Measurements from ENCODE around the gene HRH1.
"Not testable (repeated sequence)": the region's sequence is repeated elsewhere in the genome, so short reads cannot be mapped to it uniquely, and the experiment has no call there.

Gene HRH1

DNA sequence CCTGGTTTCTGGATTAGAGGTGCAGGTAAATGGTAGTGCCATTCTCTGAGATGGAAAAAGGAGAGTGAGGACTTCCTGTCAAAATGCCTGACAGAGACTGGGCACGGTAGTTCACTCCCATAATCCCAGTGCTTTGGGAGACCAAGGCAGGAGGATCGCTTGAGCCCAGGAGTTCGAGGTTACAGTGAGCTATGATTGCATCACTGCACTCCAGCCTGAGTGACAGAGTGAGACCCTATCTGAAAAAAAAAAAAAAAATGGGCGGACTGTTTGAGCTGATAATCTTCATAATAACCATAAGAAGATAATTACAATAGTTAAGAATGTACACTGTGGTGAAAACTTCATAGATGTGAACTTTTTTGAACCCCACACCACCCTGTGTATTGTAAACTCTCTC lies 44.2 kb downstream of the HRH1 start:
- Mint-ChIP-seq H3K36me3 (ENCODE audit: low read depth) (no peaks in the 10 kb centered on the region), H3K27me3 (ENCODE audit: low read depth) (peaks cover 9% of the 10 kb centered on the region), H3K4me3 (no peak overlapping the region), H3K4me1 (ENCODE audit: low read depth) (peaks cover 17% of the 10 kb centered on the region), H3K27ac (no peak overlapping the region), H3K9me3 (no peaks in the 10 kb centered on the region)

GRCh38 chr3:11199902-11200845 lies 45.9 kb downstream of the HRH1 start:
- Mint-ChIP-seq H3K27ac (no peak overlapping the region), H3K36me3 (ENCODE audit: low read depth) (no peaks in the 10 kb centered on the region), H3K4me3 (no peak overlapping the region), H3K9me3 (no peaks in the 10 kb centered on the region), H3K4me1 (ENCODE audit: low read depth) (peaks cover 17% of the 10 kb centered on the region), H3K27me3 (ENCODE audit: low read depth) (peaks cover 14% of the 10 kb centered on the region)

GRCh38 chr3:11201251-11202019 lies 47.1 kb downstream of the HRH1 start:
- peaks cover 14% of the 10 kb centered on the region for H3K27me3 Mint-ChIP-seq (ENCODE audit: low read depth)
- H3K36me3 Mint-ChIP-seq (ENCODE audit: low read depth): no peaks in the 10 kb centered on the region
- H3K4me1 Mint-ChIP-seq (ENCODE audit: low read depth): peaks cover 4% of the 10 kb centered on the region
- no peaks in the 10 kb centered on the region for H3K9me3 Mint-ChIP-seq
- no peak overlapping the region for H3K4me3 Mint-ChIP-seq
- H3K27ac Mint-ChIP-seq: no peak overlapping the region

DNA sequence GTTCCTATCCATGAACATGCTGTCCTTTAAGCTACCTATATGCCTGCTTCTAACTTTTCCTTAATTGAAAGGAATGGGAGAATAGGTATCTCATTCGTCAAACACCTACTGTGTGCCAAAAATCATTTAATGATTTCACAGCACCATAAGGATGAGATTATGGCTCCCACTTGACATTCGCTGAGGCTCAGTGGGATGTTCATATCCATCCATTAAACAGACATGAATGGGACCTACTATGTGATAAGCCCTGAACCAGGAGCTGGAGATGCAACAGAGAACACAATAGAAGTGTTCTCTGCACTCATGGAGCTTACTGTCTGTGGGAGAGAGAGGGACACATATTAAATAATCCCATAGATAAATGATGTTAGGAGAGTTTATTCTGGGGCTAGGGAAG lies 49.7 kb downstream of the HRH1 start:
- H3K4me3 Mint-ChIP-seq: no peak overlapping the region
- no peak overlapping the region for H3K27ac Mint-ChIP-seq
- peaks cover 11% of the 10 kb centered on the region for H3K27me3 Mint-ChIP-seq (ENCODE audit: low read depth)
- H3K9me3 Mint-ChIP-seq: no peaks in the 10 kb centered on the region
- no peaks in the 10 kb centered on the region for H3K36me3 Mint-ChIP-seq (ENCODE audit: low read depth)
- H3K4me1 Mint-ChIP-seq (ENCODE audit: low read depth): peaks cover 4% of the 10 kb centered on the region

DNA sequence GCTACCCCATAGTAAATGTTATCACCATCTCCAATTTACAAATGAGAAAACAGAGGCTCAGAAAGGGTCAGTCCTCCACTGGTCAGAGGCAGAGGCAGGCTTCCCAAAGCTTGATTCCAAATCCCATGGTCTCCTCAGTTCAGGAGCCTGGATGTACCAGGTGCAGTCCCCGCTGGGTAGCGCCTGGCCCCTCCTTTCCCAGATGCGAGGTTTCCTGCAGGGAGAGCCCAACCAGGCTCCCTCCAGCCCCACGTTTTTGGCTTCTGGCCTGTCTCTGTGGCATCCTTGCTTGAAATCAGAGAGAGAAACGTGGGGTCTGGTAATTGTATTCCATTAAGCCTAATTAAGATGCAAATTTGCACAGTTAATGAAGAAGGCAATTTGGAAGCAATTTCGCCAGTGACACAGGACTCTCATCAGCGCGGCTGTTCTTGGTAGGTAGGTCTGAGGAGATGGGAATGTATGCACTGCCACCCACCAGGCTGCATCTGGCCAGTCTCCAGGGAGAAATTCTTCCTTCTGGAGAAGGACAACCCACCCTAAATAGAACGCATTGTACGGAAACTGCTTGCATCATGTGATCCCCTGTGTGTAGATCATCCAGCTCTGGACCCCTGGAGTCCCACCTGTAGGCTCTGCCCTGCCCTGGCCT lies 50.5 kb downstream of the HRH1 start:
- H3K27me3 Mint-ChIP-seq (ENCODE audit: low read depth): peaks cover 11% of the 10 kb centered on the region
- H3K4me3 Mint-ChIP-seq: no peak overlapping the region

GRCh38 chr3:11205881-11206280 lies 51.6 kb downstream of the HRH1 start:
- not testable (repeated sequence) for H3K9me3 Mint-ChIP-seq; H3K27ac Mint-ChIP-seq; H3K4me1 Mint-ChIP-seq (ENCODE audit: low read depth); H3K36me3 Mint-ChIP-seq (ENCODE audit: low read depth); H3K4me3 Mint-ChIP-seq
- H3K27me3 Mint-ChIP-seq (ENCODE audit: low read depth): peaks cover 11% of the 10 kb centered on the region

More for the DNA sequence above, 50.5 kb downstream of the HRH1 start:
- no peaks in the 10 kb centered on the region for H3K4me1 Mint-ChIP-seq (ENCODE audit: low read depth)
- H3K27ac Mint-ChIP-seq: no peak overlapping the region
- H3K9me3 Mint-ChIP-seq: no peaks in the 10 kb centered on the region
- H3K36me3 Mint-ChIP-seq (ENCODE audit: low read depth): no peaks in the 10 kb centered on the region

DNA sequence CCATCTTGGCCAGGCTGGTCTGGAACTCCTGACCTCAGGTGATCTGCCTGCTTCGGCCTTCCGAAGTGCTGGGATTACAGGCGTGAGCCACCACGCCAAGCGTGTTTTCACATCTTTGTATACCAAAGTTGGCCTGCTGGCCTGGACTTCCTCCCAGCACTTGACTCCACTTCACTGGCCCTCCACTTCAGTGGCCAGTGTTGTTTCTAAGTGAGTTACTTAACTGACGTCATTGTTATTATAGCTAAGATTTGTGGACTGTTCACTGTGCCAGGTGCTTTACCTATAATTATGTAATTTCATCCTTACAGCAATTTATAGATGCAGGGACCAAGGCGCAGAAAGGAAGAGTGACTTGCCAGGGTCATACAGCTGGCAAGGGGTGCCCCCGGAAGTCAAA lies 52.0 kb downstream of the HRH1 start:
- Mint-ChIP-seq H3K36me3 (ENCODE audit: low read depth) (no peaks in the 10 kb centered on the region), H3K27me3 (ENCODE audit: low read depth) (peaks cover 11% of the 10 kb centered on the region), H3K27ac (no peak overlapping the region), H3K9me3 (no peaks in the 10 kb centered on the region), H3K4me1 (ENCODE audit: low read depth) (no peaks in the 10 kb centered on the region), H3K4me3 (no peak overlapping the region)

- Mint-ChIP-seq H3K27ac (no peak overlapping the region), H3K4me3 (no peak overlapping the region), H3K27me3 (ENCODE audit: low read depth) (peaks cover 11% of the 10 kb centered on the region), H3K4me1 (ENCODE audit: low read depth) (no peaks in the 10 kb centered on the region), H3K9me3 (no peaks in the 10 kb centered on the region), H3K36me3 (ENCODE audit: low read depth) (no peaks in the 10 kb centered on the region)
These were observed 52.7 kb downstream of the HRH1 start for GRCh38 chr3:11206953-11207352.

DNA sequence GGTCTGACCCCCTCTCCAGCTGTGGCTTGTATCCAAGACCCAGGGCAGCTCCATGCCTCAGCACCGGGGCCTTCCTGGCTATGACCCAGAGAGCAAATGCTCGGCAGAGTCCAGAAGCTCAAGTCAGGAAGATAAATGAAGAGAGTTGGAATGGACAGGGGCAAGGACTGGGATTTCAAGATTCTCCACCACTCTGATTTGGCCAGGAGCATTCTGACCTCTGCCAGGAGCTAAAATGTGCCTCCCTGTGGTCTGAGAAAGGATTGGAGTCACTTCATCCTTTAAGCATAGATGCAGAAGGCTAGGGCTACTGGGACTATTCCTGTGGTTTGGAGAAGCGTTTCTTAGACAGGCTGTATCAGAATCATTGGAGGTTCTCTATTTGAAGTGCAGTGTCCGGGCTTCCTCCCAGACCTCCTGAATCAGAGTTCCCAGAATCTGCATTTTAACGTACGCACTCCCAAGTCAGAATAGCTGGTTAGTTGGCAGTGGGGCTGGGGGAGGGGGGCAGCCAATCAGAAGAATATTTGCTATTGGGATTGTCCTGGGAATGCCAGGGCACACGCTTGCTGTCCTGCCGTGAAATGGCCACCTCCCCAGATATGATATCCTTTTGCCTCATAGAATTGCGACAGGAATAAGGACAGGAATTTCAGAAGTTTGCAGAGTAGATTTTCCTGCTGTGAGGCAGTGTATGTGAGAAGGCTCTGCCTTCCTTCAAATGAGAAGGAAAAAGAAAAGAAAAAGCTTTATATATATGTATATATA lies 57.4 kb downstream of the HRH1 start:
- Mint-ChIP-seq H3K9me3 (no peaks in the 10 kb centered on the region), H3K27me3 (ENCODE audit: low read depth) (peaks cover 4% of the 10 kb centered on the region), H3K36me3 (ENCODE audit: low read depth) (no peaks in the 10 kb centered on the region), H3K4me3 (no peak overlapping the region), H3K4me1 (ENCODE audit: low read depth) (no peaks in the 10 kb centered on the region), H3K27ac (no peak overlapping the region)

- Mint-ChIP-seq H3K4me1 (ENCODE audit: low read depth) (no peaks in the 10 kb centered on the region), H3K4me3 (no peak overlapping the region), H3K36me3 (ENCODE audit: low read depth) (no peaks in the 10 kb centered on the region), H3K9me3 (no peaks in the 10 kb centered on the region), H3K27me3 (ENCODE audit: low read depth) (peaks cover 4% of the 10 kb centered on the region), H3K27ac (no peak overlapping the region)
These were observed 58.0 kb downstream of the HRH1 start for GRCh38 chr3:11212299-11212608.

DNA sequence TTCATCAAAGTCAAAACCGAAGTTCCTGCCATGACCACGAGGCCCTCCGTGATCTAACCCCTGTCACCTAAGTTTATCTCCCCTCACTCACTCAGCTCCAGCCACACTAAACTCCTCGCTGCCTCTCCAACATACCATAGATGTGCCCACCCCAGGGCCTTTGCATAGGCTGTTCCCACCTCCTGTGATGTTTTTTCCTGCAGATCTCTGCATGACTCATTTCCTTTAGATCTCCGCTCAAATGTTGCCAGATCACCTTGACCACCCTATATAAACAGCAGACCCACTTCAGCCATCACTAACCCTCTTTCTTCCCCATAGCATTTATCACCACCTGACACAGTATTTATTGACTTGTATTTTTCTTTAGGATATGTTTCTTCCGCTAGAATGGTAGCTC lies 58.5 kb downstream of the HRH1 start:
- H3K4me3 Mint-ChIP-seq: no peak overlapping the region
- no peaks in the 10 kb centered on the region for H3K4me1 Mint-ChIP-seq (ENCODE audit: low read depth)
- peaks cover 4% of the 10 kb centered on the region for H3K27me3 Mint-ChIP-seq (ENCODE audit: low read depth)
- H3K27ac Mint-ChIP-seq: no peak overlapping the region
- no peaks in the 10 kb centered on the region for H3K36me3 Mint-ChIP-seq (ENCODE audit: low read depth)
- no peaks in the 10 kb centered on the region for H3K9me3 Mint-ChIP-seq

DNA sequence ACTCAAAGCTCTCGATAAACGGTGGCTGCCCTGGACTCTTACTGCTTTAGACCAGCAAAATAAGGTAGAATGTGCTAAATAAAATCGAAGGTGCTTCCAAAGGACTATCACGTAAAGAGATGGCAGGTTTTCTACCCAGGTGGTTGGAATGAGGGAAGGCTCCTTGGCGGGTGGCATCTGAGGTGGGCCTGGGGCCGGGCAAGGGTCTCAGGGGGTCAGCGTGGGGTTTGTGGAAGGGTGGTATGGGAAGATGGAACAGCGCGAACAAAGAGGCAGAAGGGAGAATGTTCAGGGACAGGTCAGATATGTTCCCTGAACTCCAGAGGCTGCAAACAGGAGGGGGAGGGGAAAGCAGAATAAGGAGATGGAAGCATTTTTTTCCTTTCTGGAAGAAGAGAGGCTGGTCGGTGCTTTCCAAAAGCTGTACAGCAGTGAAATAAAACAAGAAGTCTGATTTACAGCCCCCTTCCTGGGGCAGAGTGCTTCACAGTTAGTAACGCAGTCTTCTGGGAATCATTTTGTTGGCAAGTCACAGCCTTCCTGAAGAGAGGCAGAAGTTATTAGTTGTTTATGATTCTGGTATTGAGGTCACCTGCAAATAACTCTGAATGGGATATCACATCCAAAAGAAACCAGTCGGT lies 59.6 kb downstream of the HRH1 start:
- Mint-ChIP-seq H3K27ac (no peak overlapping the region), H3K9me3 (no peaks in the 10 kb centered on the region), H3K36me3 (ENCODE audit: low read depth) (no peaks in the 10 kb centered on the region), H3K27me3 (ENCODE audit: low read depth) (peaks cover 4% of the 10 kb centered on the region), H3K4me1 (ENCODE audit: low read depth) (no peaks in the 10 kb centered on the region), H3K4me3 (no peak overlapping the region)

DNA sequence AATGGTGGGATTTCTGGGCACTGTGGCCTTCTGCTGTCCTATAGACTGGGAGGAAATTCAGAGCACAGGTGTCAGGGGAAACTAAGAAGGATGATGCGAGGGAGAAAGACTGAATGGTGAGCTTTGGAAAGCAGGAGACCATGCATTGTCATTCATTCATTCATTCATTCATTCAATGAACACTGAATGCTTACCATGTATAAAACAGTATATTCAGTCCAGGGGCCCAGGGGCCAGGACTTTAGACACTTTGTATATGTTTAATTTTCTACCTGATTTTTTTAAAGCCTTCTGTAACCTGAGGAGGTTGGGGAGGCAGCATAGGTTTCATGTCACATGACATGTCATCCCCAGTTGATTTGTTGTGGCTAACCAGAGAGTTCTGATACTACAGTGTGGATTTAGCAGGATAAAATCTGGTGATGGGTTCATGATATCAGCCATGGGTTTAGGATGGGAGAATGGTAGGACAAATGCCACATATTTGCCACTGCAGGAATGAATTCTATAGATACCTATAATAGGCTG lies 60.2 kb downstream of the HRH1 start:
- no peak overlapping the region for H3K4me3 Mint-ChIP-seq
- H3K4me1 Mint-ChIP-seq (ENCODE audit: low read depth): no peaks in the 10 kb centered on the region
- no peaks in the 10 kb centered on the region for H3K36me3 Mint-ChIP-seq (ENCODE audit: low read depth)
- H3K27me3 Mint-ChIP-seq (ENCODE audit: low read depth): peaks cover 4% of the 10 kb centered on the region
- H3K27ac Mint-ChIP-seq: no peak overlapping the region
- H3K9me3 Mint-ChIP-seq: no peaks in the 10 kb centered on the region

GRCh38 chr3:11217370-11217769 lies 63.1 kb downstream of the HRH1 start:
- H3K27ac Mint-ChIP-seq; H3K9me3 Mint-ChIP-seq; H3K4me3 Mint-ChIP-seq; H3K36me3 Mint-ChIP-seq (ENCODE audit: low read depth); H3K27me3 Mint-ChIP-seq (ENCODE audit: low read depth); H3K4me1 Mint-ChIP-seq (ENCODE audit: low read depth): not testable (repeated sequence)

Measured in T-helper 1 cell treated with Interleukin-12 subunit alpha and Interleukin-12 subunit beta and Interleukin-4 antibody, amounts not matched to agents 30 μg/mL and 1 μg/mL, for 36 hours (primary cell).